GM21723 (cell line): ENCODE data around the gene EYA3.
A peak's percentile ranks its signal among the peaks of the same experiment; 100 is the strongest.

ENCODE experiments used
- ATAC-seq: cut with Tn5 transposase; IDR thresholded peaks from one replicate; pipeline ENCODE4 v1.9.1; 2021; ENCODE audit warnings: mild to moderate bottlenecking, moderate library complexity; ENCODE audit not compliant: unreplicated experiment

EYA3 gene

DNA sequence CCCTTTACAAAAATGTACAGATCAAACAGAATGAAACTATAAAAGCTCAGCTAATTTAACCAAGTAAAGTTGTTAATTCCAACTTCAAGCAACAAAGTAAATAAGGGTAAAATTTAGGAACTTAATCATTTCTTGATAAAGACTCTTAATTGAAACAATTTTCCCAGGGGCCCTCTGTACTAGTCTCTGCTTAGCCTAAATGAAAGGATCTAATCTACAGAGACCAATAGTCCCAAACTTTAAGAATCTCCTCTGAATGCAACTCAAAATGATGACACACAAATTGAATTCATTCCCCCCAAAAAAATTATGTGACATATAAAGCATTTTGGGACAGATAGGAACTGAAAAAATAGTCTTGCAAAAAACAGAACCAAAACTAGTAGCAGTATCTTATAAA is 16.6 kb downstream of the EYA3 start:
- ATAC-seq = no peak

DNA sequence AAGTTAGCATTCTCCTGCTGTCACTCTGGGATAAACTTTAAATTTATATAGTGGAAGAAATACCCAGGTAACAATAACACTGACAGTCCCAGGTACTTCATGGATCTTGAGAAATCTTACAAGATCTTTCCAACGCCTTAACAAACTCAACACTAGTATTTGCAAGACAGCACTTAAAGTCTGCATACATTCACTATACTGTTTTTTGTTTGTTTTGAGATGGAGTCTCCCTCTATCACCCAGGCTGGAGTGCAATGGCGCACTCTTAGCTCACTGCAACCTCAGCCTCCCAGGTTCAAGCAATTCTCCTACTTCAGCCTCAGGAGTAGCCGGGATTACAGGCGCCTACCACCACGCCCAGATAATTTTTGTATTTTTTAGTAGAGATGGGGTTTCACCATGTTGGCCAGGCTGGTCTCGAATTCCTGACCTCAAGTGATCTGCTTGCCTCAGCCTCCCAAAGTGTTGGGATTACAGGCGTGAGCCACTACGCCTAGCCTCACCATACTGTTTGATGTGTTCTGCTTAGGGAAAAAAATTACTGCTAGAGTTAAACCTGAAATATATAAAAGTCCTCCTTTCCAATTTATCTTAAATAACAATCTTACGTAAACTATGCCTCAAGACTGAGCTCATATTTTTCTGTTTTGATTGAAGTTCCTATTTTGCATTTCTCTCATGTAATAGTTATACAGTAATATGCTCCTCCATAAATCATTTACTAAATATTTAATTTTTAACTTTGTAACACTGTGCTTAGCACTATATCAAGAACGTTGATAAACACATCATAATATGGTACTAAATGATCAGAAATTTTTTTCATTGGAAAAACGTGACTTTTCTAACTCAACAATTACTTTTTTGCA is 17.5 kb downstream of the EYA3 start:
- ATAC-seq = no peak

DNA sequence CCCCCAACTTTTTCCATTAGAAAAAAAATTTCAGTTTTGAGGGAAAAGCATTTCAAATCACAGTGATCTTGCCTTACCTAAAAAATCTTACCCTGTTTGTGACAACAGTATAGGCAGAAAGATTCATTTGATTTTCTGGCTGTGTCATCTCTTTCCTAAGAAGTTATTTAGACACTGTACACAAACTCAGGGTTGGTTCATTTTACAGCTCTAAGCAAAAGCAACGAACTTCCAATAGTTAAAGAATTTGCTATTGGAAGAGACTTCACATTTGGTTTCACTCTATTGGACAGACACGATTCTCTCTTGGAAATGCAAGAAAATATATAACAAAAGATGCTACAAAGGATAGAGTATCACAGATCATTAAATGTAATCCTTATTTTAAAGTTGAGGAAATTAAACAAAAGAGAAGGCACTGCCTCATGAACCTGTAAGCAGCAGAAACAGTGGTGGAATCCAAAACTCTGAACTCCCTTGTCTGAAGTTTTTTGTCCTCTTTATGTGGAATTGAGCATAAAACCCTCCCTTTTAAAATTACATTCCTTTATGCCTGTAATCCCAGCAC is 20.8 kb downstream of the EYA3 start:
- no peak for ATAC-seq

DNA sequence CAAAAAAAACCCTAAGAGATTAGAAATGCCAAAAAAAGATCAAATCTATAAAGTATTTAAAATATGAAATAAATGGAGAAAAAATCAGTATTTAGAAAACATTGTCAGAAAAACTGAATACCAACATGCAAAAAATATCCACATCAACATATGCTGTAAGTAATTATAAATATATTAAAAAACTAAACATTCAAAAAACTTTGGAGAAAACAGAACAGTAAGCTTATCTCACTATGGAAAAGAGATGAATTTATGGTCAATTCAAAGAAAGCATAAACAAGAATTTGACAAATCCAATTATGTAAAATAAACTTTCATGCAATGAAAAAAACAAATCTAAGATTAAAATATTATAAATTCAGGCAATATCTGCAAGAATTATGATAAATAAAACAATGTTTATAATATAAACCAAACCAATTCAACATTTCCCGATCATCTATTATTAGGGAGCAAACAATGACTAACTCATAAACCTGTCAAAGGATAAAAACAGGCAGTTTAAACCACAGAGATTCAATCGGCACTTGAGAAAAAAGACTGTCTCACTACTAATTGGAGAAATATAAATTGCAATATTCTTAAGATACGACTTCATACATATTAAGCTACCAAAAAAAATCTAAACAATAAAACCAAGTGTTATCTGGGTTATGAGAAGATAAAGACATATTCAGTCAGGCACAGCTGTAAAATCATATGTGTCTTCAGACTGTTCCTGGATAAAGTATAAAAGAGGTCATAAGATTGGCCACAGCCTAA is 21.8 kb downstream of the EYA3 start:
- no peak for ATAC-seq

DNA sequence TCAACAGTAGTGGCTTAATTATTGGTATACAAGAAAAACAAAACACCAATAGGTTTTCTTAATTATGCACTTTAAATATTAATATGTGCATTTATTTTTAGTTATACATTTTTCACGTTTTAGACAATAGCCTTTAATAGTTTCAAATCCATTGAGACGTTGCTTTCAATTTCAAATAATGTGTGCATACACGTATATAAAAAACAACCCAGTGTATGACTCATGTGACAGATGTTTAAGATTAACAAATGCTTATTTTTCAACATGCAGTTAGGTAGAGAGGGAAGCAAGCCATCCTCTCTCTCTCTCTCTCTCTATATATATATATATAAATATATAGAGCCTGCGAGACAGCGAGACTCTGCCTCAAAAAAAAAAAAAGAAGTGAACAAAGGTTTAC is 24.3 kb downstream of the EYA3 start:
- ATAC-seq = no peak

DNA sequence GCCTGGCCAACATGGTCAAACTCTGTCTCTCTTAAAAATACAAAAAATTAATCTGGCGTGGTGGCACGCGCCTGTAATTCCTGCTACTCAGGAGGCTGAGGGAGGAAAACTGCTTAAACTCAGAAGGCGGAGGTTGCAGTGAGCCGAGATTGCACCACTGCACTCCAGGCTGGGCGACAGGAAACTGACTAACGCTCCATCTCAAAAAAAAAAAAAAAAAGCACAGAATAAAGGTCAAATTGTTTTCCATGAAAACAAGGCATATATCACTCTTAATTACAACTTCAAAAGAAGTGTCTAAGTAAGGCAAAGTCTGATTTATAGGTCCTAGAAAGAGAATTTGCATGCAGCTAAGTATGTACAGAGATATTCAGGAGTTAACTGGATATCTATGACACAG is 25.6 kb downstream of the EYA3 start:
- no peak for ATAC-seq

DNA sequence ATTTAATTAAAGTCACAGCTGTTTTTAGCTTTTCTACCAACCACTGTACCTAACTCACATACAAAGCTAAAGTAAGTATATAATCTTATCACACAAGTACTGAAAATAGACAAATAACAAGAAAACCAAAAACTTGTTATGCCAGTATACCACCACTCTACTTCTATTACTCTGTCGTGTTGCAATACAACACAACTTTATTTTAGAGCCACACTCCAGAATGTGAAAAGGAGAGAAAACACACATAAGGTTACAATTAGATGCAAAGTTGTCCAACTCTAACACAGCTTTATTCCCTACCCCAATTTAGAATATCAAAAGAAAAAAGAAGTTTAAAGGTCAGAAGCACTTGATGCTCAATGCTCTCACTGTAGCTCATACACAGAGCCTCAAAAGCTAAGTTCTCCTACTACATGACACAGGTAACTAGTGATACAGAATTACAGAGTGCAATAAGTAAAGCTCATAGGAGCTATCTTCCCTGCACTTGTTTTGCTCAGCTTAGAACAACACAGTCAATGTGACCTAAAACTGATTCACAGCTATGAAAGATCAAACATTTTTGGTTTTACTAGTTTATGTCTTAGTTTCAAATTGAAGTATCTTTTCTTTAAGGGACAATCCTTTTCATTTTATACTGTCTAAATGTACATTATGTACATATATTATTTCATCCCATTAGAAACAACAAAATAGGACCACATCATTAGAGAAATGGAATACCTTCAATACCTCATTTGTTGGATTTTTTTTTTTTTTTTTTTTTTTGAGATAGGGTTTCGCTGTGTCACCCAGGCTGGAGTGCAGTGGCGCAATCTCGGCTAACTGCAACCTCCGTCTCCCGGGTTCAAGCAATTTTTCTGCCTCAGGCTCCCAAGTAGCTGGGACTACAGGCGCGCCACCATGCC is 29.2 kb downstream of the EYA3 start:
- no peak for ATAC-seq

DNA sequence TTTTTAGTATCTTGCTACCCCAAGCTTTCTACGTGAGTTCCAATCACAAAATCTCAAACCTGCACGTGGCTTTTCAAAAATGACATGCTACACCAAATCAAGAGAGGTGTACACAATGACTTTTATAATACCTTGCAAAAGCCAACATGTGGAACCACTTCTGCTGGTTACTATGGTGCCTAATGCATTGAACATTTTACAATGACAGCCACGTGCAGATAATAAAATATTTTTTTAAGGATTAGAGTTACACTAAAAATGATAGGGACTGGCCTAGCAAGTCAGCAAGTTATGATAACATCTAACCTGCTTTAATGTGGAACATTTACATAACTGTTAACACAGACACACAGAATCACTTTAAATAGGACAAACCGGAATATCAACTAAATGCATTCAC is 30.2 kb downstream of the EYA3 start:
- no peak for ATAC-seq

DNA sequence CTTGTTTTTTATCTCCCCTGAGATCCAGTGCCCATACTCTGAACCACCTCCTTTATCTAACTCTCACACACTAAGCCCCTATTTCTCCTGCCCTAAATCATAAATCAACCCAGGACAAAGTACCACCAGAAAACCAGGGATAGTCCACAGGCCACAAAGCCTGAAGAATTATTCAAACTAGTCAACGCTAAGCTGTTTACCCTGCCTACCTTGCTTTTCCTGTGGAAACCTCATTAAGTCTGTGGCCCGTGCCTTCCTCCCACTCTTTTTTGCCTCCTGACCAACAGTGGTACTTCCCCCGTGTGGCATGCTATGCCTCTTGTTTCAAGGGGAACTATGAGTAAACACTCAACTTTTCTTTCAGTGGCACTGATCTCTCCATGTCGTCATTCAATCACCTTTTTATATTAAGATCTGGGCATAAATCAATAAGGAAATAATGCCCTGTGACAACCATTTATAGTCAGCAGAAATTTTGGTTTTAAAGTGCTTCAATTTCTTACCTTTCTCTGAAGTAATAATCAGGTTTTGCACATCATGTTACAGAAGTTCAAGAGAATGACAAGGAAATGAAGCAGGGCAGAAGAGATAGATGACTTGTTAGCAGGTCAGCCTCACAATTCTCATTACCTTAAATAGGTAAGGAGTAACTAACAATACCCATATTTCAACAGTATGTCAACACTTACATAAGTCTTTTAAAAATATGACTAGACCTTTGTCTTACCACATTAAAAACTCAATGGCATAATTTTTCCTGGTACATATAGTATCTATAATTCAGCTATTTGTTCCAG is 32.1 kb downstream of the EYA3 start:
- peak; percentile 70 for ATAC-seq

DNA sequence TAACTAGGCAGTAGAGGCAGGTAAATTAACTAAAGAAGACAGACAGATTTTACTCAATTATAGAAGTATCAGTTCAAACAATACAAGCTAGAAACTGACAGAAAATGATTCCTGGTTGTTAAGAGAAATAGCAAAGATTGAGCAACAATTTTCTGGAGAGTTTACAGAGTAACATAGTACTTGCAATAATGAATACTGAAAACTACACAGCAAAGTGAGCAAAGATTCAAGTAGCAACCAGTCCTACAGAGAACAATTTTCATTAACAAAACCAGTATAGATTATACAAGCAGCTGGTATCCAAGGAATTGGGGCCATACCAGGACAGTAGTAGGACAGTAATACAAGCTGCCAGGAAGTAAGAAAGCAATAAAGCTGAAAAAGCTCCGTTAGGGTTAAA is 37.6 kb downstream of the EYA3 start:
- no peak for ATAC-seq

DNA sequence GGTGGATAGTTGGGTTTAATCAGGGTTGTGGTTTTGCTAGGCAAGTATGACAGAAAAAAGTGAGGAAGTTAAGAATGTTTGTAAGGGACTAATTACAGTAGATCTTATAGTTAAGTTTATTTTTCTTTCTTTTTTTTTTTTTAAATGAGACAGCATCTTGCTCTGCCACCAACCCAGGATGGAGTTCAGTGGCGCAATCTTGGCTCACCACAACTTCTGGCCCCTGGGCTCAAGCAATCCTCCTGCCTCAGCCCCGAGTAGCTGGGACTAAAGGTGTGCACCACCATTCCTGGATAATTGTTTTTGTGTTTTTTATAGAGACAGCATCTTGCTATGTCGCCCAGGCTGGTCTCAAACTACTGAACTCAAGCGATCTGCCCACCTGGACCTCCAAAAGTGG is 41.7 kb downstream of the EYA3 start:
- ATAC-seq = no peak

DNA sequence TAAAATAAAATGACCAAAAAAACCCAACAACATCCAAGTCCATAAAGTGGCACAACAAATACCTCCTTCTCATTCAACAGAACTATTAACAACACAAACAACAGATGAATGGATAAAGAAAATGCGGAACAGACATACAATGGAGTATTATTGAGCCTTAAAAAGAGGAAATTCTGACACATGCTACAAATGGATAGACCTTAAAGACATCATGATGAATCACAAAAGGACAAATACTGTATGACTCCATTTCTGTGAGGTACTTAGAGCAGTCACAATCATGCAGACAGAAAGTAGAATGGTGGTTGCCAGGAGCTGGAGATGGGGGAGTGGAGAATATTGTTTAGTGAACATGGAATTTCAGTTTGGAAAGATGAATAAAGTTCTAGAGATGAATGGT is 42.6 kb downstream of the EYA3 start:
- no peak for ATAC-seq

DNA sequence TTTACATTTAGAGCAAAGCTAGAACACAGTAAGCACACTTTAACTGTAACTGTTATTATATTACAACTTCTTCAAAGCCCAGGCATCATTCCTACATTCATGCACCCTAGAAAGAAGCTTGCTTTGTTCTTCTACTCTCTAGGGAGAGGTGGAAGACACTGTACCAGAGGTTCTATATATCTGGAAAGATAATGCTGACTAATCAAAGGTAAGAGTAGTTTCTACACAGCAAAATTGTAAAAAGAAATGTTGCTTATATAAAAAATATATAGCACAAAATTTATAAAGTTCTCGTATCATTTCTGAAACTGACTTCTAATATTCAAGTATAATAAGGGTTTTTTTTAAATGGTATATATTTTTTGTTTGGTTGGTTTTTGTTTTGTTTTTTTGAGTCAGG is 44.0 kb downstream of the EYA3 start:
- ATAC-seq = no peak

DNA sequence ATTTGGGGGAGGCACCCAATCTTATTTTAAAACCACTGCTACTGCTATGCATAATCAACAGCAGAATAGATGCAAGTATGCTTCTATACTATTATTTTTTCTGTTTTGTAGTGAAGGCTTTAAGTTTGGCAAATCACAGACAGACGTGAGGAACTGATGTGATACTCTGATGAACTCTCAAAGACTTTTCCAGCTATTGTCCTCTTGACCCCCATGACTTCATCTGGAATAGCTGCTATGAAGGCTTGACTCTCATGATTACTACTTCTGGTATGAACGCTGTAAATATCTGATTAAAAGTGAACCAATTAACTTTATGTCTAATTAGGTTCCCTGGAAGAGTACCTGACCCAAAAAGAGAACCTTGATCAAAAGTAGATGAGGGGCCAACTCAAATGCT is 49.1 kb downstream of the EYA3 start:
- ATAC-seq = no peak

DNA sequence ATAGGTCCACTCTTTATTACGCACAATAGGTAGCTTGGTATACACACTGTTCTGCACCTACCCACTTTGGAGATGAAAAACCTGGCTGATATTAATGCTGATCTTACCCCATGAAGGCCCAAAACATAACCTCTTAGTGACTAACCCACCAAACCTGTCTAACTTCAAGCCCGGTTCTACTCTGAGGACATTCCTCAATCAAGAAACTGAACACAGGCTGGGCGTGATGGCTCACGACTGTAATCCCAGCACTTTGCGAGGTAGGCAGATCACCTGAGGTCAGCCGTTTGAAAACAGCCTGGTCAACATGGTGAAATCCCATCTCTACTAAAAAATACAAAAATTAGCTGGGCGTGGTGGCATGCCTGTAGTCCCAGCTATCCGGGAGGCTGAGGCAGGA is 50.5 kb downstream of the EYA3 start:
- ATAC-seq = no peak

DNA sequence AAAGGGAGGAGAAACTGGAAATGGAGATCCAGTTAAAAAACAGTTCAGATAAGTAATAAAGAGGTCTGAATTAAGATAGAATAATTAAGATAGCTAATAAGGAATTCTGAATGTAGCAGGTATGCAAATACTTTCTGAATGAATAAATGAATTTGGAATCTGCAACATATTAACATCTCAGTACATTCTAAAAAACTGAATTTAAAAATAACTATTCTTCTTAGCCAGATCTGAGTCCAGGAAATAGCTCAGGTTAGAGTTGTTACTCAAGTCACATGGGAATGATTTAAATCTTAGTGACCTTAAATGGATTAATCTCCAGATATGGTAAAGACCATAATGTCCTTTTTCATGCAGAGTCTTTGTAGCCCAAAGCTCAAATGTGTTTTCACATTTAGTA is 51.2 kb downstream of the EYA3 start:
- ATAC-seq = no peak

DNA sequence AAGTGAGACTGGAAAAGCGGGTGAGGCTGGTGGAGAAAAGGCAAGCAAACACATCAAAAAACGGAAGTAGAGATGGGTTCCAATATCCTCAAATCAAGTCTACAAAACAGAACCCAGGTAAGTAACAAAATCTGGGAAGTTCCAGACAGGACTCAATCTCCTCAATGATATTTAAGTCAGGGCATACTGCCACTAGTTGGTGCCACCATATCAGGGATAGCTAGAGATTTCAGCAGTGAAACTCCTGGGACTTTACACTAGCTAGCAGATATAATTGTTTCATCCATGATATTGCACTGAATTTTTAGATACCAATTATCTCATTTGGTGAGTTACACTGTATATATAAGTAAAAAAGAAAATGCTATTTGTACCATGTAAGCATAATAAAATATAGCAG is 52.0 kb downstream of the EYA3 start:
- ATAC-seq = no peak

DNA sequence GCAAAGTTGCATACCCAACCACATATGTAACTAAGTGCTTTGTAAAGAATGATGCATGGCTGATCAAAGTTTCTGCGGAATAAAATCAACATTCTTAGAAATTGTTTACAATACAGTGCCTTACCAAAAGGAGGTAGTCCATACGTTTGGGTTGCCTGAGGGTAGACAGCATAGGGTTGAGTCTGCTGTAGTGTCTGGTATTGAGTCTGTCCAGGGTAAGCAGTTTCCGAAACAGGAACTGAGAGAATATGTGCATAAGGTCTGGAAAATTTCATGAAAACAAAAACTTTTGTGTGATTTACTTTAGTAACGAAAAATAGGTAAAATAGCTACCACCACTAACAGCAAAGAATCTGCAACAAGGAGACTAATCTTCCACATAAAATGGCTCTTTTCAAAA is 53.0 kb downstream of the EYA3 start:
- no peak for ATAC-seq

DNA sequence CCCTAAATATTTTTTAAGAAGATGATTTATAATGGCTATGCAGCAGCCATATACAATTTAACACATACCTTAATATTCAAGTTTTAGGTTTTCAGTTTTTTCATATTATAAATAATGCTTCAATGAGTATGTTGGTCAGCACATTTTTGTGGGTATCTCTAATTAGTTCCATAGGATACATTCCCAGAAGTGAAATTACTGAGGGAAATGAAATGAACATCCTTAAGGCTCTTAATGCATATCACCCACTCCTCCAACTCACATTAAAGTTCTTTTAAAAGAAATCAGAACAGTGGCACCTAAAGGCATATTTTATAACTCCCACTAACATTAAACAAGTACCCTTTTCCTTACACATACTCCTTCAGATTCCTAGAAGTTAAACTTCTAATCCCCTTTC is 56.1 kb downstream of the EYA3 start:
- ATAC-seq = no peak

DNA sequence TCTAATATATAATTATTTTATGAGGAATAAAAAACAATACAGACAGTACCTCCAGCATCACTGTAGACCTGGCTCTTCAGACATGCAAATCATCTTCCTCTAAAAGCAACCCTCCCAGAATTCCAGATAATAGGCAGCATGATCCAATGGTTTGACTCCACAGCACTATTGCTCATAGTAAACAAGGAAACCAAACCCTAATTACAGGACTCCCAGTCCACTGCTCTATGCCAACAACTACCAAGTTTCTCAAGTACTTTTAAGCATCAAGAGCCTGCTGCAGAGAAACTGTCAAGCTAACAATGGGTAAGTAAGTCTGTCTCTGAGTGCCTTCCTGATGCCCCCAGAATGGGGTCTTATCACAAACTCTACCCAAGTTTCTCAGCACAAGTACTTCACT is 57.2 kb downstream of the EYA3 start:
- ATAC-seq = no peak
